NB4 (cell line): ENCODE data around the gene LTBP4.
"Not testable (repeated sequence)": the region's sequence is repeated elsewhere in the genome, so short reads cannot be mapped to it uniquely, and the experiment has no call there.

Source experiments
- DNase-seq: peaks from one replicate; pipeline ENCODE4 v3.0.0; 2010; ENCODE audit warnings: low read depth
- H3K4me3 ChIP-seq: one replicate; pipeline ENCODE4 v1.5.1; 2011; ENCODE audit warnings: mild to moderate bottlenecking, low read depth, low read length, moderate library complexity
- CTCF ChIP-seq: IDR thresholded peaks from one replicate; pipeline ENCODE4 v1.5.1; 2012; ENCODE audit warnings: low read depth, low read length
- MAX ChIP-seq: IDR thresholded peaks from 2 replicates; pipeline ENCODE4 v1.6.1; 2011; ENCODE audit warnings: low read depth, low read length
- MYC ChIP-seq: IDR thresholded peaks from 2 replicates; pipeline ENCODE4 v1.6.1; 2011; ENCODE audit warnings: low read depth, low read length
- POLR2A ChIP-seq: IDR thresholded peaks from 2 replicates; pipeline ENCODE4 v1.6.1; 2011; ENCODE audit warnings: mild to moderate bottlenecking; ENCODE audit not compliant: insufficient read length; ENCODE audit errors: extremely low read depth

Gene LTBP4

GRCh38 chr19:40646743-40647254, 45.6 kb downstream of the LTBP4 start:
- no peak overlapping the region for H3K4me3 ChIP-seq

GRCh38 chr19:40649903-40650675, 48.9 kb downstream of the LTBP4 start:
- not testable (repeated sequence) for H3K4me3 ChIP-seq, DNase-seq

More at GRCh38 chr19:40646743-40647254, 45.6 kb downstream of the LTBP4 start:
- no peak for TF ChIP-seq MYC
- TF ChIP-seq CTCF: no peak
- TF ChIP-seq POLR2A: no peak
- no peak for TF ChIP-seq MAX
- no peak for DNase-seq

GRCh38 chr19:40650749-40651305, 49.7 kb downstream of the LTBP4 start:
- no peak for DNase-seq
- no peak for TF ChIP-seq POLR2A
- no peak for TF ChIP-seq CTCF
- TF ChIP-seq MAX: no peak
- TF ChIP-seq MYC: no peak
- H3K4me3 ChIP-seq: no peak overlapping the region

- not testable (repeated sequence) for DNase-seq
Observed at GRCh38 chr19:40652303-40652702, 51.1 kb downstream of the LTBP4 start.

GRCh38 chr19:40655684-40656083, 54.5 kb downstream of the LTBP4 start:
- not testable (repeated sequence) for H3K4me3 ChIP-seq, DNase-seq

More at GRCh38 chr19:40652303-40652702, 51.1 kb downstream of the LTBP4 start:
- H3K4me3 ChIP-seq: not testable (repeated sequence)

- H3K4me3 ChIP-seq: no peak overlapping the region
- no peak for DNase-seq
- no peak for TF ChIP-seq MYC
- no peak for TF ChIP-seq MAX
- no peak for TF ChIP-seq CTCF
- TF ChIP-seq POLR2A: no peak
Observed at GRCh38 chr19:40658031-40658430, 56.9 kb downstream of the LTBP4 start.

- no peak overlapping the region for H3K4me3 ChIP-seq
- TF ChIP-seq MAX (no peak), POLR2A (no peak), CTCF (no peak), MYC (no peak)
- DNase-seq: no peak
Observed at GRCh38 chr19:40659116-40659515, 57.9 kb downstream of the LTBP4 start.
